Endothelial cell of umbilical vein (primary cell): ENCODE data around the gene P2RY2. TPM values are rescaled to one million over a fixed set of nuclear protein-coding genes. Genes with fewer than 3 reads are reported as not detected.

Experiments
- BruUV-seq: library from RNA; stranded (reverse); fragments of 400-500 nt; replicated peaks from 2 replicates; lab custom pipeline; 2021; lab: Mats Ljungman, UMichigan
- CTCF ChIA-PET: fragments of 300-600, 350-600 bp; sonication (Branson Sonifier 250); formaldehyde crosslinking; loops from one replicate; lab custom pipeline; 2021; ENCODE audit warnings: antibody characterized with exemption, inconsistent platforms; lab: Charles Lee
- POLR2A ChIA-PET: fragments of 300-600, 350-600 bp; sonication (Branson Sonifier 250); formaldehyde crosslinking; loops from one replicate; lab custom pipeline; 2021; ENCODE audit warnings: antibody characterized with exemption, inconsistent platforms; lab: Charles Lee
- DNase-seq: peaks from one replicate; pipeline ENCODE4 v3.0.0-alpha.2; 2011; ENCODE audit warnings: low read depth, low spot score
- FAIRE-seq: peaks from 2 replicates; lab custom pipeline; 2011; peaks lifted over from hg19 to GRCh38; lab: Jason Lieb, UNC
- H2AFZ ChIP-seq: 2 replicates; pipeline ENCODE4 v1.6.0; 2012; ENCODE audit warnings: low read depth, low read length, control low read depth, inconsistent platforms
- H3K27ac ChIP-seq: 2 replicates; pipeline ENCODE4 v1.5.1; 2011; ENCODE audit warnings: low read depth, mild to moderate bottlenecking, control low read depth, low read length, moderate library complexity; ENCODE audit not compliant: insufficient read depth
- H3K27me3 ChIP-seq, 2 experiments: 2 replicates each; pipeline versions ENCODE4 v1.6.0 to v1.6.1; 2011; ENCODE audit warnings: low read length in 2 of 2, mixed read lengths in 1 of 2; ENCODE audit not compliant: control insufficient read depth in 2 of 2, insufficient read depth in 2 of 2
- H3K36me3 ChIP-seq, 2 experiments: 2 replicates in 1 of 2; 3 replicates in 1 of 2; pipeline ENCODE4 v1.5.1; 2011; ENCODE audit warnings: low read length in 2 of 2, mild to moderate bottlenecking in 1 of 2, moderate library complexity in 1 of 2; ENCODE audit not compliant: control insufficient read depth in 2 of 2, insufficient read depth in 2 of 2; ENCODE audit errors: extremely low read depth in 1 of 2
- H3K4me1 ChIP-seq: 3 replicates; pipeline ENCODE4 v1.5.1; 2011; ENCODE audit warnings: mild to moderate bottlenecking, low read length; ENCODE audit not compliant: control insufficient read depth, insufficient read depth; ENCODE audit errors: extremely low read depth
- H3K4me2 ChIP-seq: 2 replicates; pipeline ENCODE4 v1.6.1; 2011; ENCODE audit warnings: low read length, control low read depth, mixed read lengths; ENCODE audit not compliant: insufficient read depth
- H3K4me3 ChIP-seq, 3 experiments: fragments of 200-600 bp in 1 of 3; sonication (generic), shearing (Covaris generic) in 1 of 3; replicated peaks in 1 of 3; 2 replicates each; pipeline ENCODE4 v1.5.1; 2011 to 2016; ENCODE audit warnings: control low read depth in 3 of 3, low read length in 3 of 3, mild to moderate bottlenecking in 2 of 3, inconsistent platforms in 1 of 3, low read depth in 1 of 3, moderate library complexity in 1 of 3; ENCODE audit not compliant: insufficient read depth in 1 of 3
- H3K79me2 ChIP-seq: 2 replicates; pipeline ENCODE4 v1.6.0; 2012; ENCODE audit warnings: low read length, inconsistent platforms; ENCODE audit not compliant: control insufficient read depth, insufficient read depth
- H3K9ac ChIP-seq: replicated peaks from 2 replicates; pipeline ENCODE3; 2011; ENCODE audit warnings: low read length, control low read depth; ENCODE audit not compliant: insufficient read depth; ENCODE audit errors: extremely low read depth
- H3K9me1 ChIP-seq: replicated peaks from 3 replicates; pipeline ENCODE4 v1.6.0; 2011; ENCODE audit warnings: mild to moderate bottlenecking, low read length; ENCODE audit not compliant: control insufficient read depth, insufficient read depth; ENCODE audit errors: extremely low read depth
- H3K9me3 ChIP-seq: replicated peaks from 2 replicates; pipeline ENCODE4 v1.5.1; 2012; ENCODE audit warnings: low read length, inconsistent platforms; ENCODE audit not compliant: control insufficient read depth, insufficient read depth
- H4K20me1 ChIP-seq: replicated peaks from 2 replicates; pipeline ENCODE3; 2011; ENCODE audit warnings: mild to moderate bottlenecking, low read length; ENCODE audit not compliant: control insufficient read depth, insufficient read depth; ENCODE audit errors: extremely low read depth
- EZH2 ChIP-seq: IDR thresholded peaks from 2 replicates; pipeline ENCODE4 v1.6.1; 2012; ENCODE audit warnings: borderline replicate concordance, low read depth, mild to moderate bottlenecking, moderate library complexity, low read length, inconsistent platforms; ENCODE audit not compliant: severe bottlenecking
- FOS ChIP-seq: IDR thresholded peaks from 2 replicates; pipeline ENCODE4 v1.6.1; 2011; ENCODE audit warnings: mild to moderate bottlenecking, low read length, moderate library complexity, borderline replicate concordance; ENCODE audit not compliant: insufficient read depth
- GATA2 ChIP-seq: IDR thresholded peaks from 2 replicates; pipeline ENCODE4 v1.7.0; 2011; ENCODE audit warnings: low read depth, mild to moderate bottlenecking, moderate library complexity, mixed read lengths, low read length; ENCODE audit not compliant: insufficient read length, insufficient read depth
- JUN ChIP-seq: IDR thresholded peaks from 2 replicates; pipeline ENCODE4 v1.6.1; 2011; ENCODE audit warnings: borderline replicate concordance, low read depth; ENCODE audit not compliant: insufficient read length, insufficient read depth
- MYC ChIP-seq: IDR thresholded peaks from one replicate; pipeline ENCODE4 v1.6.1; 2011; ENCODE audit warnings: mild to moderate bottlenecking, low read depth, low read length
- POLR2A ChIP-seq: IDR thresholded peaks from 2 replicates; pipeline ENCODE4 v1.6.1; 2012; ENCODE audit warnings: low read depth, mild to moderate bottlenecking, control low read depth, low read length
- POLR2AphosphoS5 ChIP-seq: IDR thresholded peaks from 2 replicates; pipeline ENCODE4 v1.6.1; 2012; ENCODE audit warnings: low read depth, mild to moderate bottlenecking, control low read depth, low read length, moderate library complexity; ENCODE audit not compliant: insufficient read depth
- dilution Hi-C: fragments of 300-500 bp; cut with MboI; formaldehyde crosslinking; loops from one replicate; pipeline ENCODE4 v1.15.0; 2019; ENCODE audit warnings: low sequenced_read_pairs; ENCODE audit not compliant: extremely low pct_ligation_motif_present
- intact Hi-C: fragments of 100-400 bp; cut with micrococcal nuclease; formaldehyde crosslinking; loops from one replicate; pipeline ENCODE4 v1.10.0; 2022
- polyA plus RNA-seq, 4 experiments: library from polyadenylated mRNA; depleted of rRNA in 3 of 4; stranded (reverse) in 3 of 4; unstranded in 1 of 4; fragments of >200 nt; gene quantifications; 2 replicates each; pipeline versions ENCODE4 v1.2.1 to v1.2.3, GENCODE V29; 2011 to 2012; ENCODE audit warnings: missing spikeins in 1 of 4
- total RNA-seq: library from RNA; stranded (reverse); gene quantifications from 2 replicates; pipeline ENCODE4 v1.2.3, GENCODE V29; 2021
- TF ChIP-seq, protein P1 (sequence below): IDR thresholded peaks from 2 replicates; pipeline ENCODE4 v1.6.1; 2011; ENCODE audit not compliant: insufficient read depth, insufficient read length
- TF ChIP-seq, protein P2 (sequence below), 2 donors: IDR thresholded peaks; 1 replicate in 1 of 2; 2 replicates in 1 of 2; pipeline ENCODE4 v1.5.1; 2011; ENCODE audit warnings: low read length in 2 of 2, mild to moderate bottlenecking in 2 of 2, moderate library complexity in 2 of 2, control low read depth in 1 of 2, inconsistent platforms in 1 of 2, low read depth in 1 of 2; ENCODE audit not compliant: insufficient read depth in 1 of 2; ENCODE audit errors: extremely low read depth in 1 of 2

The P2RY2 gene
- total and polyA plus RNA-seq, 2 donors (not counting 3 experiments of a cell fraction or from before 2014, with no cell fraction given), result 4.8 to 5.6 TPM

- TF ChIP-seq EZH2 (no peak), MYC (no peak), POLR2A (no peak), JUN (no peak), GATA2 (no peak), FOS (no peak), POLR2AphosphoS5 (no peak)
- TF ChIP-seq, protein P1, sequence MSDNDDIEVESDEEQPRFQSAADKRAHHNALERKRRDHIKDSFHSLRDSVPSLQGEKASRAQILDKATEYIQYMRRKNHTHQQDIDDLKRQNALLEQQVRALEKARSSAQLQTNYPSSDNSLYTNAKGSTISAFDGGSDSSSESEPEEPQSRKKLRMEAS, result no peak
- TF ChIP-seq, protein P2, sequence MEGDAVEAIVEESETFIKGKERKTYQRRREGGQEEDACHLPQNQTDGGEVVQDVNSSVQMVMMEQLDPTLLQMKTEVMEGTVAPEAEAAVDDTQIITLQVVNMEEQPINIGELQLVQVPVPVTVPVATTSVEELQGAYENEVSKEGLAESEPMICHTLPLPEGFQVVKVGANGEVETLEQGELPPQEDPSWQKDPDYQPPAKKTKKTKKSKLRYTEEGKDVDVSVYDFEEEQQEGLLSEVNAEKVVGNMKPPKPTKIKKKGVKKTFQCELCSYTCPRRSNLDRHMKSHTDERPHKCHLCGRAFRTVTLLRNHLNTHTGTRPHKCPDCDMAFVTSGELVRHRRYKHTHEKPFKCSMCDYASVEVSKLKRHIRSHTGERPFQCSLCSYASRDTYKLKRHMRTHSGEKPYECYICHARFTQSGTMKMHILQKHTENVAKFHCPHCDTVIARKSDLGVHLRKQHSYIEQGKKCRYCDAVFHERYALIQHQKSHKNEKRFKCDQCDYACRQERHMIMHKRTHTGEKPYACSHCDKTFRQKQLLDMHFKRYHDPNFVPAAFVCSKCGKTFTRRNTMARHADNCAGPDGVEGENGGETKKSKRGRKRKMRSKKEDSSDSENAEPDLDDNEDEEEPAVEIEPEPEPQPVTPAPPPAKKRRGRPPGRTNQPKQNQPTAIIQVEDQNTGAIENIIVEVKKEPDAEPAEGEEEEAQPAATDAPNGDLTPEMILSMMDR (IDR thresholded peaks at IDR 0.05; ENCODE audit: extremely low read depth in 1 of 2, insufficient read depth in 1 of 2, low read depth in 1 of 2, low read length in 2 of 2), result no peak
- no peak overlapping the region for H3K27ac ChIP-seq
- dilution Hi-C loops (no loop called here), intact Hi-C loops (no loop called here)
- no peak overlapping the region for H3K4me2 ChIP-seq
- no peak overlapping the region for H2AFZ ChIP-seq
- no TSS peak for BruUV-seq
- ChIA-PET CTCF (interaction anchor here (1.1 to 1.6 kb wide), 2 partner anchors 11 to 37 kb away, joined by 5 read pairs; no protein-coding TSS in a partner anchor), POLR2A (no interaction called here)
- no peaks in the 10 kb centered on the region for H4K20me1 ChIP-seq
- H3K27me3 ChIP-seq, result no peaks in the 10 kb centered on the region
- FAIRE-seq, result no peak
- no peak for DNase-seq
- peaks cover 13% of the 10 kb centered on the region for H3K4me1 ChIP-seq
- H3K36me3 ChIP-seq, result no peaks in the 10 kb centered on the region
- no peaks in the 10 kb centered on the region for H3K9me3 ChIP-seq
- H3K9me1 ChIP-seq, result no peaks in the 10 kb centered on the region
- no peaks in the 10 kb centered on the region for H3K79me2 ChIP-seq
- no peak overlapping the region for H3K9ac ChIP-seq
- H3K4me3 ChIP-seq, result no peak overlapping the region
Observed at GRCh38 chr11:73199446-73199845, 18.6 kb upstream of the P2RY2 start.
